HG03108 (cell line): ENCODE measurements around the gene RAB4A.
A peak's percentile ranks its signal among the peaks of the same experiment; 100 is the strongest.

Experiments
- ATAC-seq: cut with Tn5 transposase; IDR thresholded peaks from one replicate; pipeline ENCODE4 v1.9.1; 2021; ENCODE audit warnings: moderate library complexity; ENCODE audit not compliant: unreplicated experiment

The RAB4A gene

DNA sequence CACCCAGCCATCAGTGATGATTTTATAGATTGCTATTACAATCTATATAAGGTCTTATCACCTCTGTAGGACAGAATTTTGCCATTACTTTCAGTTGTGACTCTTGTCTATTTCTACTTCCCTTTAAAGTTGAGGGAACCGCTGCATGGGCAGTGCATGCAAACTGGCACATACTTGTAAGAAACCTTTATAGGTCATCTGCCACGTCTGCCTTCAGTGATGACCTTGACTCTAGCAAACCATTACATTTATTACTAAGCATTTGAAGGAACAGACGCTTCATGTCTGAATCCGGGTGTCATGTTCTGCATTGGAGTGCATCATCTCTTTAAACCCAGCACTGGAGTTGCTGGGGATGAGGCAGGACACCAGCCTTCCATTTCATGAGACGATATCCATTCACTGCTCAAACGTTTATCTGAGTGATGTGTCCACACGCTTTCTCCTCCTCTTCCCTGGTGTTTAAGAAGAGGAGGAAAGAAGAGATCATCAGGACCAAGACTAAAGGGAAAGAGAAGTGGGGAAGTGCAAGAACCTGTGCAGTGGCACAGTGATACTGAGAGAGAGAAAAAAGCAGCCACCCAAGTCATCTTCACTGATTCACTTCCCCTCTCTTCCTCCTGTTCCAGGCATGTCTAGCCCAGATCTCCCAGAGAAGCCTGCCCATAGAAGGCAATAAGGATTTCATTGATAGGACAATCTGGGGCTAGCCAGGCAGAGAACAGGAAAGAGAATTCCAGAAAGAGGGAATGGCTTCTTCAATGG lies 57.9 kb downstream of the RAB4A start:
- ATAC-seq, result no peak

DNA sequence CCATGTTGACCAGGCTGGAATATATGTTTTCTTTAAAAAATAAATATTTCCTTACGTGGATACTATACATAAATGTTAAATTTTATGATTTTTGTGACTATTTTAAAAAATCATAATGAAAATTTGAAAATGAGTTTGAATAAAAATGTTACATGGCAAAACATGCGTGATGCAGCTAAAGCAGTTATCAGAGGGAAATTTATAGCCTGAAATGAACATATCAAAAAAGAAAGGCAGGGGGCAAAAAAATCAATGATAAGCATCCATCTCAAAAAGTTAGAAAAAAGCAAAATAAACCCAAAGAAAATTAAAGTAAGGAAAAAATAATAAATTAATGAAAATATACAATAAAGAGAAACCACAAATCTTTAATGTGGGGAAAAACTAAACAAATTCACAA lies 63.4 kb downstream of the RAB4A start:
- no peak for ATAC-seq

DNA sequence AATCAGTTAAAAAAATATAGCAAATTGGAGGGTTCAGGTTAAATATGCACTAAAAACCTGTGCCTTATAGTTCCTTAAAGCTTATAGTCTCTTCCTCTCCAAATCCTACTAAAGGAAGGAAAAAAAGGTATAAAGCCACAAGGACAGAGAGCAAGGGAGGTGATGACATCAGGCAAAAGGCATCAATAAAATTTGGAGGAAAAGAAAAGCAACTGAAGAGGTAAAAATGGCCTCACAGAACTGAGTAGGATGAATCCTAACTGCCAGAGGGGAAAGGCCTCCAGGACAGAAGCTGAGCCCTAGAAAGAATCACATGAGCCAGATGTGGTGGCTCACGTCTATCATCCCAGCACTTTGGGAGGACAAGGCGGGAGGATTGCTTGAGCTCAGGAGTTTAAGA lies 63.8 kb downstream of the RAB4A start:
- no peak for ATAC-seq

DNA sequence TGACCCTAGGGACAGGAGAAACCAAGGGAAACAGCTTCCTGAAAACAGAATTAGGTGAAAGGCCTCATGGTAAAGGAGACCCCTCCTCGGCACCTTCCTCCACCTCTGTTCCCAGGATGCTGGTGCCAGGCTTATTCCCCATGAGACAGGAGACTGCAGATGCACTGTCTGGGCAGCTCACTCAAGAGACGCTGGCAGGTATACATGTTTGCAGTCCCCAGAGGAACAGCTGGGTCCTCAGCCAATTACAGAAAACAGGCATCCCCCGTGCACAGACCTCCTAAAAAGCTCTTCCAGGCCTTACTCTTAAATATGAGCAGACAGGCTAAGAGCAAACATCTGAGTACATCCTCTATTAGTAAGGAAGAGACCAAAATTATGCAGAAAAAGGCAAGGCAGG lies 65.4 kb downstream of the RAB4A start:
- no peak for ATAC-seq

GRCh38 chr1:229339086-229339485 lies 68.2 kb downstream of the RAB4A start:
- no peak for ATAC-seq

- ATAC-seq, result no peak
Observed at GRCh38 chr1:229339520-229339919, 68.6 kb downstream of the RAB4A start.

GRCh38 chr1:229340496-229340895 lies 69.6 kb downstream of the RAB4A start:
- ATAC-seq, result no peak

- ATAC-seq, result peak; percentile 69
Observed at GRCh38 chr1:229341774-229342655, 71.1 kb downstream of the RAB4A start.

GRCh38 chr1:229342656-229343569 lies 72.0 kb downstream of the RAB4A start, which contains the start of gene CCSAP:
Gene CCSAP (minus strand): TSS chr1:229343047. CDS start chr1:229342465, 582 bp downstream.
- peak; percentile 28 for ATAC-seq

DNA sequence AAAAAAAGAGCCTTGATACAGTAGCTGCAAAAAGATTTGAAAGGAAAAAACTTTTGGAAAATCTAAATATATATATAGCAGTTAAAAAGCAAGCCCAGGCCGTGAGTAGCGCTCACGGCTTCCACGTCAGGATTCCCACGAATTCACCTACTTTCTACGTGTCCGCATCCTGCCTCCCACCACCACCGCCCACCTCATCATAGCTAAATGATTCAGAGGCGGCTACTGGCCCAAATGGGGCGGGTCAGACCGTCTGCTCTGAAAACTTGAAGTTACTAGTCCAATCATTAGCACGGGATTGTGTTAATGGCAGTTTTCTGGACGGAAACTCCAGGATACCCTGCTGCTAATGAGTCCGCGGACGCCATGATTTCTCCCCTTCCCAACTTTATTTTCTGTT lies 73.2 kb downstream of the RAB4A start:
- ATAC-seq, result no peak

- ATAC-seq, result no peak
Observed at GRCh38 chr1:229344937-229345684, 74.2 kb downstream of the RAB4A start.

- ATAC-seq, result no peak
Observed at GRCh38 chr1:229347528-229347927, 76.6 kb downstream of the RAB4A start.

DNA sequence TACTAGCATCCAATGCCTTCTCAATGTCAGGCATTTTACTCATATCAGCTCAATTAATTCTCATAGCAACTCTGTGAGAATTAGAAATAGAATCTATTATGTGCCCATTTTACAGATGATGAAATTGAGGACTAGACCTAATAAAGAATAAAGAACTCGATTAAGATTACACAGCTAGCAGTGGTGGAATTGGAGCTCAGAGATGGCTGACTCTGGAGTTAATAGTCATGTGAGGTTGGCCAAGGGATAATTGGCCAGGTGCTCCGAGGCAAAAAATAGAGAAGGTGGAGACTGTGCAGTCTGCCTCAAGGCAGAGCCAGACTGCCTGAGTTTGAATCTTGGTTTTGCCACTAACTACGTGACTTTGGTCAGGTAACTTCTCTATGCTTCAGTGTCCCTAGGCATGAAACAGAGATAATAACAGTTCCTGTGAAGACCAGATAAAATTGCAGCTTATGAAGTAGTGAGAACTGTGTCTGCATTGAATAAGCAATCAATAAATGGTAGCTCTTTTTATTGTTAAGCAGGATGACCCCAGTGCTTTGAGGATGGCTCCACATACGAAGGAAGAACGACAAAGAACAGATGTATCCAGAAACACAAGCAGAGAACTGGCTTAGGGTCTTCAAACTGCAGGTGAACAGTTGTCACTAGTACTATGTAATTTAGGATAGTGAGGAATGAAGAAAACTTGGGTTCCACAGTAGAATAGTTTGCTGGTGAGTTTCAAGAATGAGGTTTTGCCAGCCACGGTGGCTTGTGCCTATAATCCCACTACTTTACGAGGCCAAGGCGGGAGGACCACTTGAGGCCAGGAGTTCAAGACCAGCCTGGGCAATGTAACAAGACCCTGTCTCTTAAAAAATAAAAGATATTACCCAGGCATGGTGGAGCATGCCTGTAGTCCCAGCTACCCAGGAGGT lies 78.8 kb downstream of the RAB4A start:
- no peak for ATAC-seq

- ATAC-seq, result no peak
Observed at GRCh38 chr1:229352975-229353374, 82.1 kb downstream of the RAB4A start.

- ATAC-seq, result no peak
Observed at GRCh38 chr1:229354226-229354625, 83.3 kb downstream of the RAB4A start.
